Measurements from ENCODE around the gene HIVEP3.

- TF ChIP-seq CTCF (optimal IDR thresholded peaks at IDR 0.05 in 1 of 3, IDR thresholded peaks at IDR 0.05 in 1 of 3, conservative IDR thresholded peaks at IDR 0.05 in 1 of 3; ENCODE audit: extremely low read depth in 1 of 3, insufficient read depth in 2 of 3, low read length in 3 of 3) (no peak), EZH2 (IDR thresholded peaks at IDR 0.05; ENCODE audit: low read length) (no peak)
Observed at GRCh38 chr1:41626146-41626545, 292.6 kb downstream of the HIVEP3 start.

Data from keratinocyte (primary cell).